Astrocyte (in vitro differentiated cells and primary cell): ENCODE results near the gene PARD3B. TPM values are rescaled to one million over a fixed set of nuclear protein-coding genes. Genes with fewer than 3 reads are reported as not detected.

Source experiments
- DNase-seq: peaks from one replicate; pipeline ENCODE4 v3.0.0-alpha.2; 2010; ENCODE audit warnings: low read depth
- FAIRE-seq: peaks from 2 replicates; lab custom pipeline; 2011; peaks lifted over from hg19 to GRCh38; lab: Jason Lieb, UNC
- H2AFZ ChIP-seq: 2 replicates; pipeline ENCODE4 v1.6.0; 2012; ENCODE audit warnings: low read depth, low read length, inconsistent platforms
- H3K27ac ChIP-seq: 2 replicates; pipeline ENCODE4 v1.5.1; 2011; ENCODE audit warnings: low read depth, low read length, inconsistent platforms
- H3K27me3 ChIP-seq: 2 replicates; pipeline ENCODE4 v1.6.0; 2011; ENCODE audit warnings: low read length, inconsistent platforms; ENCODE audit not compliant: insufficient read depth
- H3K36me3 ChIP-seq: 2 replicates; pipeline ENCODE4 v1.5.1; 2011; ENCODE audit warnings: low read length, inconsistent platforms; ENCODE audit not compliant: insufficient read depth
- H3K4me1 ChIP-seq: 2 replicates; pipeline ENCODE4 v1.5.1; 2011; ENCODE audit warnings: low read length, inconsistent platforms; ENCODE audit not compliant: insufficient read depth
- H3K4me2 ChIP-seq: 2 replicates; pipeline ENCODE4 v1.6.0; 2012; ENCODE audit warnings: low read length, inconsistent platforms
- H3K4me3 ChIP-seq: 2 replicates; pipeline ENCODE4 v1.5.1; 2011; ENCODE audit warnings: low read depth, mild to moderate bottlenecking, low read length, inconsistent platforms; ENCODE audit not compliant: insufficient read depth
- H3K79me2 ChIP-seq: 2 replicates; pipeline ENCODE4 v1.6.0; 2012; ENCODE audit warnings: mild to moderate bottlenecking, low read length, inconsistent platforms; ENCODE audit not compliant: insufficient read depth
- H3K9ac ChIP-seq: 2 replicates; pipeline ENCODE4 v1.6.0; 2012; ENCODE audit warnings: mild to moderate bottlenecking, low read length, inconsistent platforms
- H3K9me3 ChIP-seq: 2 replicates; pipeline ENCODE4 v1.5.1; 2012; ENCODE audit warnings: low read depth, mild to moderate bottlenecking, low read length, inconsistent platforms; ENCODE audit not compliant: insufficient read depth
- H4K20me1 ChIP-seq: 2 replicates; pipeline ENCODE4 v1.6.0; 2012; ENCODE audit warnings: low read length, inconsistent platforms; ENCODE audit not compliant: insufficient read depth
- H3K27ac Mint-ChIP-seq: one replicate; pipeline ENCODE4 v1.8.0; 2021; ENCODE audit warnings: mild to moderate bottlenecking, mixed read lengths; ENCODE audit not compliant: unreplicated experiment
- H3K27me3 Mint-ChIP-seq: one replicate; pipeline ENCODE4 v1.8.0; 2021; ENCODE audit warnings: low read depth, mixed read lengths; ENCODE audit not compliant: unreplicated experiment
- H3K36me3 Mint-ChIP-seq: one replicate; pipeline ENCODE4 v1.8.0; 2021; ENCODE audit warnings: low read depth, mixed read lengths; ENCODE audit not compliant: unreplicated experiment
- H3K4me1 Mint-ChIP-seq: one replicate; pipeline ENCODE4 v1.8.0; 2021; ENCODE audit warnings: low read depth, mixed read lengths; ENCODE audit not compliant: unreplicated experiment
- H3K4me3 Mint-ChIP-seq: one replicate; pipeline ENCODE4 v1.8.0; 2021; ENCODE audit warnings: mild to moderate bottlenecking, moderate library complexity, mixed read lengths; ENCODE audit not compliant: unreplicated experiment
- H3K9me3 Mint-ChIP-seq: one replicate; pipeline ENCODE4 v1.8.0; 2021; ENCODE audit warnings: mild to moderate bottlenecking, mixed read lengths; ENCODE audit not compliant: unreplicated experiment
- CTCF ChIP-seq: IDR thresholded peaks from 2 replicates; pipeline ENCODE4 v1.5.1; 2011; ENCODE audit warnings: low read depth, mild to moderate bottlenecking, inconsistent platforms, low read length, moderate library complexity; ENCODE audit not compliant: insufficient read depth
- EZH2 ChIP-seq: IDR thresholded peaks from 2 replicates; pipeline ENCODE4 v1.6.1; 2012; ENCODE audit warnings: mild to moderate bottlenecking, low read length, inconsistent platforms; ENCODE audit not compliant: insufficient read depth
- total RNA-seq: library from RNA; stranded (reverse); gene quantifications from 2 replicates; pipeline ENCODE4 v1.2.1, GENCODE V29; 2021

PARD3B gene
- total RNA-seq, 1 donor from 2014 or later = 6.5 TPM

- Histone ChIP-seq H3K9ac (no peak overlapping the region), H3K4me2 (no peak overlapping the region), H3K4me3 (no peak overlapping the region), H3K27ac (no peak overlapping the region), H3K27me3 (no peaks in the 10 kb centered on the region), H2AFZ (no peak overlapping the region), H3K79me2 (no peaks in the 10 kb centered on the region), H3K9me3 (no peaks in the 10 kb centered on the region), H4K20me1 (no peaks in the 10 kb centered on the region), H3K36me3 (no peaks in the 10 kb centered on the region), H3K4me1 (peaks cover 3% of the 10 kb centered on the region)
- TF ChIP-seq EZH2 (no peak), CTCF (no peak)
- FAIRE-seq = peak; percentile 34
- Mint-ChIP-seq H3K27ac (peak overlapping the region; percentile 2), H3K4me1 (peaks cover 22% of the 10 kb centered on the region), H3K9me3 (no peaks in the 10 kb centered on the region), H3K36me3 (no peaks in the 10 kb centered on the region), H3K4me3 (no peak overlapping the region), H3K27me3 (no peaks in the 10 kb centered on the region)
- peak; percentile 80 for DNase-seq
Observed at GRCh38 chr2:204705243-204705932, 160.1 kb downstream of the PARD3B start.

GRCh38 chr2:204706939-204707338 lies 161.7 kb downstream of the PARD3B start:
- Histone ChIP-seq H3K9ac (no peak overlapping the region), H3K4me1 (peaks cover 3% of the 10 kb centered on the region), H3K79me2 (no peaks in the 10 kb centered on the region), H3K4me3 (no peak overlapping the region), H4K20me1 (no peaks in the 10 kb centered on the region), H3K27me3 (no peaks in the 10 kb centered on the region), H2AFZ (no peak overlapping the region), H3K36me3 (no peaks in the 10 kb centered on the region), H3K4me2 (no peak overlapping the region), H3K27ac (no peak overlapping the region), H3K9me3 (no peaks in the 10 kb centered on the region)
- no peak for TF ChIP-seq CTCF
- TF ChIP-seq EZH2 = no peak
- no peaks in the 10 kb centered on the region for H3K27me3 Mint-ChIP-seq
- H3K4me3 Mint-ChIP-seq = no peak overlapping the region
- H3K9me3 Mint-ChIP-seq = no peaks in the 10 kb centered on the region
- H3K4me1 Mint-ChIP-seq = peaks cover 22% of the 10 kb centered on the region
- H3K27ac Mint-ChIP-seq = peak overlapping the region; percentile 2
- FAIRE-seq (no peak), DNase-seq (peak; percentile 38)
- no peaks in the 10 kb centered on the region for H3K36me3 Mint-ChIP-seq

GRCh38 chr2:204713211-204713610 lies 167.9 kb downstream of the PARD3B start:
- Histone ChIP-seq H3K4me1 (no peaks in the 10 kb centered on the region), H3K9me3 (no peaks in the 10 kb centered on the region), H3K79me2 (no peaks in the 10 kb centered on the region), H2AFZ (no peak overlapping the region), H4K20me1 (no peaks in the 10 kb centered on the region), H3K36me3 (no peaks in the 10 kb centered on the region), H3K27ac (no peak overlapping the region), H3K4me2 (no peak overlapping the region), H3K4me3 (no peak overlapping the region), H3K9ac (no peak overlapping the region), H3K27me3 (no peaks in the 10 kb centered on the region)
- Mint-ChIP-seq H3K27me3 (no peaks in the 10 kb centered on the region), H3K36me3 (no peaks in the 10 kb centered on the region), H3K9me3 (no peaks in the 10 kb centered on the region), H3K4me1 (no peaks in the 10 kb centered on the region), H3K27ac (no peak overlapping the region), H3K4me3 (no peak overlapping the region)
- no peak for TF ChIP-seq EZH2
- no peak for TF ChIP-seq CTCF
- FAIRE-seq (no peak), DNase-seq (no peak)
